KMS-11 (cell line): ENCODE measurements around the gene SGTA.

ENCODE experiments used
- H2AFZ ChIP-seq: fragments of 200-600 bp; sonication (generic); 2 replicates; pipeline ENCODE4 v1.6.1; 2016; ENCODE audit warnings: antibody characterized with exemption, mixed run types, low read depth
- H3K27ac ChIP-seq: fragments of 200-600 bp; sonication (generic); 2 replicates; pipeline ENCODE4 v1.6.1; 2016; ENCODE audit warnings: mild to moderate bottlenecking, mixed run types
- H3K27me3 ChIP-seq: fragments of 200-600 bp; sonication (generic); 2 replicates; pipeline ENCODE4 v1.6.1; 2017; ENCODE audit warnings: mild to moderate bottlenecking, low read depth, mixed run types, moderate library complexity; ENCODE audit not compliant: insufficient read depth
- H3K36me3 ChIP-seq: fragments of 200-600 bp; sonication (generic); 2 replicates; pipeline ENCODE4 v1.6.1; 2017; ENCODE audit warnings: mild to moderate bottlenecking, mixed run types; ENCODE audit not compliant: insufficient read depth
- H3K4me1 ChIP-seq: fragments of 200-600 bp; sonication (generic); 2 replicates; pipeline ENCODE4 v1.6.1; 2016; ENCODE audit warnings: mild to moderate bottlenecking, low read depth, mixed run types; ENCODE audit not compliant: poor library complexity, severe bottlenecking
- H3K4me2 ChIP-seq: fragments of 200-600 bp; sonication (generic); 2 replicates; pipeline ENCODE4 v1.7.0; 2016; ENCODE audit warnings: mild to moderate bottlenecking, mixed run types
- H3K4me3 ChIP-seq: fragments of 200-600 bp; sonication (generic); IDR thresholded peaks from 2 replicates; pipeline ENCODE4 v1.6.1; 2017; ENCODE audit warnings: low read depth, low read length, mixed read lengths; ENCODE audit not compliant: insufficient read depth
- H3K79me2 ChIP-seq: fragments of 200-600 bp; sonication (generic); 2 replicates; pipeline ENCODE4 v1.6.1; 2016; ENCODE audit warnings: low read depth, mixed run types; ENCODE audit not compliant: insufficient read depth
- H3K9ac ChIP-seq: fragments of 200-600 bp; sonication (generic); 2 replicates; pipeline ENCODE4 v1.6.1; 2016; ENCODE audit warnings: mild to moderate bottlenecking, mixed run types
- H4K20me1 ChIP-seq: fragments of 200-600 bp; sonication (generic); 2 replicates; pipeline ENCODE4 v1.6.1; 2016; ENCODE audit warnings: mild to moderate bottlenecking, mixed run types; ENCODE audit not compliant: insufficient read depth
- TF ChIP-seq, protein P1 (sequence below): fragments of 200-600 bp; sonication (generic); conservative IDR thresholded peaks from 2 replicates; pipeline ENCODE4 v1.6.1; 2017; ENCODE audit warnings: low read depth, mild to moderate bottlenecking, antibody characterized with exemption, low read length, moderate library complexity, mixed read lengths

SGTA gene

DNA sequence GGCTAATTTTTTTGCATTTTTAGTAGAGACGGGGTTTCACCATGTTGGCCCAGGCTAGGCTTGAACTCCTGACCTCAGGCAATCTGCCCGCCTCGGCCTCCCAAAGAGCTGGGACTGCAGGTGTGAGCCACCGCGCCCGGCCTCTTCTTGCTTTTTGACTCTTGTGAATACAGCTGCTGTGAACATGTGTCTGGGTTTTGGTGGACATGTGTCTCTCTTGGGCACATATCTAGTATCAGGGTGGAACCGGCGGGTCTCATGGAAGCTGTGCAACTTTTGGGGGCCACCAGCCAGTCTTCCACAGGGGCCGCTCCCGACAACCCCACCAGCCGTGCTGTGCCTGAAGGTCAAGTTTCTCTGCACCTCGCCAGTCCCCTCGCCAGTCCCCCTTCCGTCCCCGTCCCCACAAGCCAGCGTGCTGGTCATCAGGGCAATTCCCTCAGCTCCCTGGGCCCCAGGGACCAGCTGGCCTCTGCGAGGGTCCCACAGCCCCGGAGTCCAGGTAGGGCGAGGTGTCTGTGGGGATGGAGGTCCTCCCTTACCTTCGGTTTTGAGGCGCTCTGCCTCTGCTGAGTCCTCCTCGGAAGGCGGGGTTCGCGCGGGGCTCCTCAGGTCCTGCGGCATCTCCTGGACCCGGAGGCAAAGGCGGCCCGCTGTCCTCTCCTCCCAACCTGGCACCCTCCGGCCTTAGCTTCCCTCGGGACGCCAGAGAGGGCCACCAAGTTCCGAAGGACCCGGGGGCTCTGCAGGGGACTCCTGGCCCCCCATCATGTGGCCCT lies 16.3 kb downstream of the SGTA start:
- TF ChIP-seq, protein P1, sequence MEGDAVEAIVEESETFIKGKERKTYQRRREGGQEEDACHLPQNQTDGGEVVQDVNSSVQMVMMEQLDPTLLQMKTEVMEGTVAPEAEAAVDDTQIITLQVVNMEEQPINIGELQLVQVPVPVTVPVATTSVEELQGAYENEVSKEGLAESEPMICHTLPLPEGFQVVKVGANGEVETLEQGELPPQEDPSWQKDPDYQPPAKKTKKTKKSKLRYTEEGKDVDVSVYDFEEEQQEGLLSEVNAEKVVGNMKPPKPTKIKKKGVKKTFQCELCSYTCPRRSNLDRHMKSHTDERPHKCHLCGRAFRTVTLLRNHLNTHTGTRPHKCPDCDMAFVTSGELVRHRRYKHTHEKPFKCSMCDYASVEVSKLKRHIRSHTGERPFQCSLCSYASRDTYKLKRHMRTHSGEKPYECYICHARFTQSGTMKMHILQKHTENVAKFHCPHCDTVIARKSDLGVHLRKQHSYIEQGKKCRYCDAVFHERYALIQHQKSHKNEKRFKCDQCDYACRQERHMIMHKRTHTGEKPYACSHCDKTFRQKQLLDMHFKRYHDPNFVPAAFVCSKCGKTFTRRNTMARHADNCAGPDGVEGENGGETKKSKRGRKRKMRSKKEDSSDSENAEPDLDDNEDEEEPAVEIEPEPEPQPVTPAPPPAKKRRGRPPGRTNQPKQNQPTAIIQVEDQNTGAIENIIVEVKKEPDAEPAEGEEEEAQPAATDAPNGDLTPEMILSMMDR, result no peak
- H3K27ac ChIP-seq, result no peak overlapping the region
- H3K36me3 ChIP-seq, result no peaks in the 10 kb centered on the region; the same call in 1 of the 2 replicates
- H3K27me3 ChIP-seq, result no peaks in the 10 kb centered on the region
- no peak overlapping the region for H2AFZ ChIP-seq
- peaks cover 19% of the 10 kb centered on the region; the same call in 1 of the 2 replicates for H3K79me2 ChIP-seq
- H3K4me3 ChIP-seq, result no peak overlapping the region
- H3K4me1 ChIP-seq, result no peaks in the 10 kb centered on the region
- H4K20me1 ChIP-seq, result no peaks in the 10 kb centered on the region; the same call in 1 of the 2 replicates
- no peak overlapping the region for H3K4me2 ChIP-seq
- no peak overlapping the region for H3K9ac ChIP-seq

DNA sequence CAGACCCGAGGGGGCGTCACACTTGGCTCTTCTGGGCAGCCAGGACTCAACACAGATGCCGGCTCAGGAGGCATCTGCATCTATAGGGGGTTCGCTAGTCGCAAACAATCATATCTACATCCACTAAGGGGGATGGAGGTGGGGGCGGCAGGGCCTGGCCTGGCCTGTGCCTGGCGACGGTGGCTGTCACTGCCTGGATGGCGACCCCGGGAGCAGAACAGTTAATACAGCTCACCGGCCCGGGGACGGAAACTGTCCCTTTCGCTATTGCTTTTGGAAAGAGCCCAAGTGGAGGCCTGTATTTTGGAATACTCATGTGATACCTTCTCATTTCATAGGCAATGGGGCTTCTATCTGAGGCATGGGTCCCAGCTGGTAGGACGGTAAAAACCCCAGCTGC lies 17.7 kb downstream of the SGTA start:
- H4K20me1 ChIP-seq, result no peaks in the 10 kb centered on the region; the same call in 1 of the 2 replicates
- H3K4me1 ChIP-seq, result no peaks in the 10 kb centered on the region
- peaks cover 5% of the 10 kb centered on the region; the same call in 1 of the 2 replicates for H3K79me2 ChIP-seq
- no peak overlapping the region for H3K4me2 ChIP-seq
- no peak overlapping the region for H3K27ac ChIP-seq
- H3K36me3 ChIP-seq, result no peaks in the 10 kb centered on the region; the same call in 1 of the 2 replicates
- TF ChIP-seq, protein P1, result no peak
- H3K27me3 ChIP-seq, result no peaks in the 10 kb centered on the region
- H2AFZ ChIP-seq, result no peak overlapping the region
- no peak overlapping the region for H3K9ac ChIP-seq
- H3K4me3 ChIP-seq, result no peak overlapping the region

DNA sequence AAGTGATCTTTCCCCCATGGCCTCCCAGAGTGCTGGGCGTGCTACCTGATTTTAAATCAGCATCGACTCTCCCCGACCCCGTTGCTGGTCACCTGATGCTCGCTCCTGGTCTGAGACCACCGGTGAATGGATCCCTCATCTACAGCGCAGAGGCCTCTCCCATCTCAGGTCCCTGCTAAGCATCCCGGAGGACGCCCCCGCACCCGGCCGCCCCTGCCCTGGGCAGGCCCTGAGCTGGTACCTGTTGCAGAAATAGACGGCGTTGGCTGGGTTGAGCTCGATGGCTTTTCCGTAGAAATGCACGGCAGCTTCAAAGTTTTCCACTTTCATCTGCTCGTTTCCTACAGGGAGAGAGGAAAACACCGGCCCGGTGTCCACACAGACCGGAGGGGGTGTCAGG lies 18.1 kb downstream of the SGTA start:
- Histone ChIP-seq H3K27me3 (no peaks in the 10 kb centered on the region), H3K9ac (no peak overlapping the region), H3K79me2 (0 out of 2 replicates have a peak, but pooled peaks cover under 1% of the 10 kb centered on the region), H3K4me3 (no peak overlapping the region), H3K27ac (no peak overlapping the region), H2AFZ (no peak overlapping the region), H4K20me1 (no peaks in the 10 kb centered on the region), H3K4me1 (no peaks in the 10 kb centered on the region), H3K4me2 (no peak overlapping the region), H3K36me3 (no peaks in the 10 kb centered on the region; the same call in 1 of the 2 replicates)
- TF ChIP-seq, protein P1, result no peak

GRCh38 chr19:2763687-2764086 lies 19.4 kb downstream of the SGTA start:
- Histone ChIP-seq H3K4me3 (no peak overlapping the region), H3K4me2 (no peak overlapping the region), H3K27ac (no peak overlapping the region), H3K9ac (no peak overlapping the region), H4K20me1 (no peaks in the 10 kb centered on the region), H3K27me3 (no peaks in the 10 kb centered on the region), H3K36me3 (no peaks in the 10 kb centered on the region; the same call in 1 of the 2 replicates), H3K79me2 (no peaks in the 10 kb centered on the region), H3K4me1 (no peaks in the 10 kb centered on the region), H2AFZ (no peak overlapping the region)
- TF ChIP-seq, protein P1, result no peak
